GM18507 (cell line): ENCODE measurements around the gene WNT4.
A peak's percentile ranks its signal among the peaks of the same experiment; 100 is the strongest.
"Not testable (repeated sequence)": the region's sequence is repeated elsewhere in the genome, so short reads cannot be mapped to it uniquely, and the experiment has no call there.

Experiments used
- DNase-seq: peaks from one replicate; pipeline ENCODE4 v3.0.0; 2011; ENCODE audit warnings: low read depth; ENCODE audit not compliant: insufficient read length; ENCODE audit errors: extremely low spot score
- FAIRE-seq: peaks from 2 replicates; lab custom pipeline; 2011; peaks lifted over from hg19 to GRCh38; lab: Jason Lieb, UNC

Gene WNT4

GRCh38 chr1:22092026-22092768 is 50.7 kb downstream of the WNT4 start:
- not testable (repeated sequence) for DNase-seq, FAIRE-seq

GRCh38 chr1:22090867-22091266 is 52.0 kb downstream of the WNT4 start:
- DNase-seq (no peak), FAIRE-seq (no peak)

GRCh38 chr1:22089787-22090186 is 53.1 kb downstream of the WNT4 start:
- no peak for DNase-seq
- FAIRE-seq = peak; percentile 47

GRCh38 chr1:22089134-22089571 is 53.7 kb downstream of the WNT4 start:
- FAIRE-seq (no peak), DNase-seq (no peak)

GRCh38 chr1:22088331-22088730 is 54.6 kb downstream of the WNT4 start:
- no peak for DNase-seq
- no peak for FAIRE-seq

GRCh38 chr1:22080191-22080590 is 62.7 kb downstream of the WNT4 start:
- DNase-seq = no peak
- FAIRE-seq = no peak

DNA sequence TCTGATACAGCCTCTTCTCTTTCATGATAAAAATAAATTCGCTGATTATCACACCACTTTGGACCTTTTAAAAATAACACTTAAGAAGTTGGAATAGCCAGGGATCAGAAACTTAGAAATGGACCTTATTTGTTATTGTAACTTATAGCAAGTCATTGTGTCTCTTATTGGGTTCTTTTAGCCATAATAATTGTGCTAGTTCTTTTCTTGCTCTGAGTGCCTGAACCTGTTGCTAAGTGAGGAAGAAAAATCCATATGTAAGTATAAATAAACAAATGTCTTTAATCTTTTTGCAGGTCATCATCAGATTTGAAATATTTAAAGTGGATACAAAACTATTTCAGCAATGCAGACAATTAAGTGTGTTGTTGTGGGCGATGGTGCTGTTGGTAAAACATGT is 64.8 kb downstream of the WNT4 start:
- no peak for DNase-seq
- FAIRE-seq = no peak

- FAIRE-seq = peak; percentile 63
- DNase-seq = no peak
Measured at GRCh38 chr1:22077728-22078127, 65.2 kb downstream of the WNT4 start.

DNA sequence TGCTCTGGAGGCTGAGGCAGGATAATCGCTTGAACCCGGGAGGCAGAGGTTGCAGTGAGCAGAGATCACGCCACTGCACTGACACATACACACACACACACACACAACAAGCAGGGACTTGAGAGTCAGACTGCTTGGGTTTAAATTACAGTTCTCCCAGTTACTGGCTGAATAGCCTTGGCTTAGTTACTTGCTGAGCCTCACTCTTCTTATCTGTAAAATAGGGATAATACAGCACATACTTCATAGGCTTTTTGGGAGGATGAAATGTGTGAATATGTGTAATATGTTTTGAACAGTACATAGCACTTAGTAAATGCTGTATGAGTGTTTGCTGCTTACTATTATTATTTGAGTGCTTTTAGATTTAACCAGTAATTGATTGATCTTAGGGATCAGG is 66.6 kb downstream of the WNT4 start:
- no peak for DNase-seq
- no peak for FAIRE-seq

DNA sequence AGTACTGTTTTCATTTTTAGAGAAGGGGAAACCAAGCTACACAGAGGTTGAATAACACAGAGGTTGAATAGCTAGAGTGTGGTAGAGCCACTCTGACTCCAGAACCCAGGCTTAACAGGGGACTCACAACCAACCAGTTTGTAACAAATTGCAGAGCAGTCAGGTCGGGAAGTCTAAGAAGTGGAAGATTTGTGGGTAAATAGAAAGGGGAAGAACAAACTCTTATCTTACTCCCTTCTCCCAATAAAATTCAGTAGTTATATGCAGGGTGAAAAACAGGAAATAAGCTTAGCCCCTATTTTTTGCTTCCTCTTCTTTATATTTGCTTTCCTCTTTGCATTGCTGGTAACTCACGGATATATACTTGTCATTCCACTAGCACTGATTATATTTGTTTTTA is 67.2 kb downstream of the WNT4 start:
- DNase-seq = no peak
- FAIRE-seq = peak; percentile 66

GRCh38 chr1:22074803-22075202 is 68.1 kb downstream of the WNT4 start:
- FAIRE-seq = no peak
- DNase-seq = no peak

- FAIRE-seq = no peak
- DNase-seq = no peak
Measured at GRCh38 chr1:22071511-22071910, 71.4 kb downstream of the WNT4 start.
